Pancreas (tissue), 10 donors: Measurements from ENCODE around the gene EFS. TPM values are rescaled to one million over a fixed set of nuclear protein-coding genes. Genes with fewer than 3 reads are reported as not detected.
A peak's percentile ranks its signal among the peaks of the same experiment; 100 is the strongest.

Source experiments
- ATAC-seq, 4 donors: fragments of 200-7000 bp; cut with Tn5 transposase; one replicate each; pipeline versions ENCODE4 v1.8.0 to v1.9.1; 2020; ENCODE audit warnings: mild to moderate bottlenecking in 4 of 4, moderate library complexity in 4 of 4
- DNase-seq, 6 donors: peaks; one replicate each; pipeline ENCODE4 v3.0.0-alpha.2; 2020
- FAIRE-seq: peaks from 2 replicates; lab custom pipeline; 2012; peaks lifted over from hg19 to GRCh38; lab: Jason Lieb, UNC
- H3K27ac ChIP-seq, 4 donors: fragments of 200-600 bp; sonication (generic); 1 replicate in 3 of 4; 2 replicates in 1 of 4; pipeline versions ENCODE4 v1.5.0 to v1.8.0; 2020
- H3K27me3 ChIP-seq, 4 donors: fragments of 200-600 bp; one replicate each; pipeline ENCODE4 v1.8.0; 2021
- H3K36me3 ChIP-seq, 3 donors: fragments of 200-600 bp; sonication (generic) in 1 of 3; one replicate each; pipeline versions ENCODE4 v1.5.0 to v1.8.0; 2020 to 2021
- H3K4me1 ChIP-seq, 3 donors: fragments of 200-600 bp; one replicate each; pipeline ENCODE4 v1.8.0; 2021
- H3K4me3 ChIP-seq, 4 donors: fragments of 200-600 bp; sonication (generic) in 2 of 4; one replicate each; pipeline versions ENCODE4 v1.5.0 to v1.8.0; 2020 to 2021
- H3K9me3 ChIP-seq, 4 donors: fragments of 200-600 bp; one replicate each; pipeline ENCODE4 v1.8.0; 2021
- WGBS, 2 donors: extraction: QIAGEN DNeasy Blood & Tissue Kit; methylation state at CpG; one replicate each; pipeline ENCODE4 v1.1.7; 2013; 5-methylcytosine and 5-hydroxymethylcytosine counted together
- intact Hi-C, 3 donors: fragments of 100-400 bp; cut with DNase I; formaldehyde crosslinking; loops; one replicate each; pipeline versions ENCODE4 v1.11.1 to v1.14.2; 2022
- polyA plus RNA-seq, 2 donors: library from polyadenylated mRNA; stranded (reverse); fragments of 200-250 nt; gene quantifications; one replicate each; pipeline ENCODE4 v1.2.3, GENCODE V29; 2013
- total RNA-seq, 6 donors: library from RNA; stranded (reverse); fragmentation: NEBNext Ultra II Directional in 4 of 6; extraction: Animal tissue kit (Norgen Biotek cat#: 25700) in 4 of 6; gene quantifications; one replicate each; pipeline versions ENCODE4 v1.2.1 to v1.2.4, GENCODE V29; 2021 to 2023
- TF ChIP-seq, protein P1 (sequence below), 4 donors: fragments of 200-600 bp; sonication (generic) in 3 of 4; IDR thresholded peaks; one replicate each; pipeline versions ENCODE4 v1.5.0 to v1.8.0; 2021; ENCODE audit warnings: antibody characterized with exemption in 4 of 4
- donor health status: healthy with polysubstance abuse.
- donor health status: DM: no; HTN: no; CAD: no; lungs with moderate emphysema.
- donor health status: DM: no; HTN: no; CAD: no.
- donor health status: control.
- donor health status: control.
- donor health status: Bipolar disorder and iron deficiency.
- donor health status: DM: yes; HTN: yes; CAD: no.
- donor health status: DM: no; HTN: no; CAD: no.
- donor health status: DM: no; HTN: no; CAD: no.
- donor health status: DM: yes; HTN: yes; CAD: no.

EFS gene
- total and polyA plus RNA-seq, 8 donors, result 0.23 to 3.0 (median 1.0) TPM

DNA sequence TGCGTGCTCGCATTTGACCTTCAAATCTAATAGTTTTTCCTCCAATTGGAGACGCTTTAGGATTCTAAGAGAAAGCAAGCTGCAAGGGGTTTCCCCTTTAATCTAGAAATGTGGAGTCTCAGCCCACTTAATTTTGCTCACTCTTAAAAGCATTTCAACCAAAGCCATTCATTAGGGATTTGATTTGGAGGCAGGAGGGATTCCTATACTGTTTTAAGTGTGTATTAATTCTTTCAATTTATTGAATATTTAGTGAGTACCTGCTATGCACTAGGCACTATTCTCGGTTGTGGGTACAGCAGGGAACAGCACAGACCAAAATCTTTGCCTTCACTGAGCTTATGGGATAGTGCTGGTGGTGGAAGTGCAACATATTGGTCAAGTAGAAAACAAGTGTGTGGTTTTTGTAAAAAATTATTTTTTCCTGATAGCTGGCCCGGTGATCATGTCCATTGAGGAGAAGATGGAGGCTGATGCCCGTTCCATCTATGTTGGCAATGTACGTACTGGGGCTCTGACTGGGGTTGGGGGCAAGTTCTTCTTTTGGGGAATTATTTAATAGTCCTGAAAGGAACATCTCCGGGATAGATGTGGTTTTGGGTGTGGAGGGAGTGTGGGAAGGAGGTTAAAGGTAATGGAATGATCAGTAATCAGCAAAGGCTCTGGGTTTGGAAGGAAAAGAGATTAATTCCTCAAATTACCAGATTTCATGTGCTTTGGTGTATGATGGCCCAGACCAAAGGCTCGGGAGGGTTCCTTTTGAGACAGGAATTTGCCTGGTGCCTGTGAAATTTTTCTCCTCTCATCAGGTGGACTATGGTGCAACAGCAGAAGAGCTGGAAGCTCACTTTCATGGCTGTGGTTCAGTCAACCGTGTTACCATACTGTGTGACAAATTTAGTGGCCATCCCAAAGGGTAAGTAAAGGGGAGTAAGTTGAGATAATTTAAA is 42.1 kb downstream of the EFS start:
- Histone ChIP-seq H3K27me3 (no peaks in the 10 kb centered on the region), H3K27ac (no peak overlapping the region), H3K4me3 (peak overlapping the region; percentile 76 to 90 (median 86)), H3K4me1 (peaks cover 4 to 15% (median 9%) of the 10 kb centered on the region in 3 donors), H3K9me3 (no peaks in the 10 kb centered on the region), H3K36me3 (peaks cover 0 to 26% (median 13%) of the 10 kb centered on the region in 3 donors)
- 35 to 40% methylated on average over 10 of the region's 10 CpGs for WGBS, 2 donors
- no peak for FAIRE-seq
- no peak for ATAC-seq
- TF ChIP-seq, protein P1, sequence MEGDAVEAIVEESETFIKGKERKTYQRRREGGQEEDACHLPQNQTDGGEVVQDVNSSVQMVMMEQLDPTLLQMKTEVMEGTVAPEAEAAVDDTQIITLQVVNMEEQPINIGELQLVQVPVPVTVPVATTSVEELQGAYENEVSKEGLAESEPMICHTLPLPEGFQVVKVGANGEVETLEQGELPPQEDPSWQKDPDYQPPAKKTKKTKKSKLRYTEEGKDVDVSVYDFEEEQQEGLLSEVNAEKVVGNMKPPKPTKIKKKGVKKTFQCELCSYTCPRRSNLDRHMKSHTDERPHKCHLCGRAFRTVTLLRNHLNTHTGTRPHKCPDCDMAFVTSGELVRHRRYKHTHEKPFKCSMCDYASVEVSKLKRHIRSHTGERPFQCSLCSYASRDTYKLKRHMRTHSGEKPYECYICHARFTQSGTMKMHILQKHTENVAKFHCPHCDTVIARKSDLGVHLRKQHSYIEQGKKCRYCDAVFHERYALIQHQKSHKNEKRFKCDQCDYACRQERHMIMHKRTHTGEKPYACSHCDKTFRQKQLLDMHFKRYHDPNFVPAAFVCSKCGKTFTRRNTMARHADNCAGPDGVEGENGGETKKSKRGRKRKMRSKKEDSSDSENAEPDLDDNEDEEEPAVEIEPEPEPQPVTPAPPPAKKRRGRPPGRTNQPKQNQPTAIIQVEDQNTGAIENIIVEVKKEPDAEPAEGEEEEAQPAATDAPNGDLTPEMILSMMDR (IDR thresholded peaks at IDR 0.05), result no peak
- DNase-seq, result no peak
- intact Hi-C loops, result no loop called here

DNA sequence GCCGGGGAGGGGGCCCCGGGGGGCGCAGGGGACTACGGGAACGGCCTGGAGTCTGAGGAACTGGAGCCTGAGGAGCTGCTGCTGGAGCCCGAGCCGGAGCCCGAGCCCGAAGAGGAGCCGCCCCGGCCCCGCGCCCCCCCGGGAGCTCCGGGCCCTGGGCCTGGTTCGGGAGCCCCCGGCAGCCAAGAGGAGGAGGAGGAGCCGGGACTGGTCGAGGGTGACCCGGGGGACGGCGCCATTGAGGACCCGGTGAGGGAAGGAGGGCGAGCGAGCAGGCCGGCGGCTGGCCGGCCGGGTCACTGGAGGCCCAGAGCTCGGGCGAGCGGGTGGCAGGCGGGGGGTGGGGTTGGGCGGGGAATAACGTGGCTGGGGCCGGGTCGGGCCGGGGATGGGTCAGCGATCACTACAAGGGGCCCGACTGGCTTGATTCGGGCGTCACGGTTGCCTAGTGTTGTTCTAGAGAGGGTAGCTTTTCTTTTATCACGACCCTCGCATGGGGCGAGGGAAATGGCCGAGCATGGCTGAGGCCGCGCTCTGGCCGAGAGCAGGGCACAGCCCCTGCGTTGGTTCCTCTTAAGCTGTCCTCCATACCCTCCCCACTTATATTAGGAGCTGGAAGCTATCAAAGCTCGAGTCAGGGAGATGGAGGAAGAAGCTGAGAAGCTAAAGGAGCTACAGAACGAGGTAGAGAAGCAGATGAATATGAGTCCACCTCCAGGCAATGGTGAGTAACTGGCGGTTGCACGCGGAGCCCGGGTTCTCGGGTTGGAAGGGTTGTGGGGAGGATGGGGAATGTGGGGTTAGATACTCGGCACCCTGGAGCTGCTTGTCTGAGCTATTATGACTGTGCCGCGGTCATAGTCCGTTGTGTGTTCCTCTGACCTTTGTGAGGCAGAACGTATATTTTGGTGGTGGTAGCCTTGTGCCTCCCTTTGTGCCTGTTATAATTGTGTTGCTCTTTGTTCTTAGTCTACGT is 43.1 kb downstream of the EFS start:
- H3K27ac ChIP-seq, result peak overlapping the region; percentile 86 to 95 (median 92)
- DNase-seq, result peak; percentile 47 to 90 (median 70)
- WGBS, 2 donors, result 1% methylated on average over 44 to 63 of the region's 64 CpGs
- H3K27me3 ChIP-seq, result no peaks in the 10 kb centered on the region
- TF ChIP-seq, protein P1 (IDR thresholded peaks at IDR 0.05), result no peak
- H3K9me3 ChIP-seq, result no peaks in the 10 kb centered on the region
- no peak for FAIRE-seq
- H3K4me1 ChIP-seq, result peaks cover 4 to 15% (median 9%) of the 10 kb centered on the region in 3 donors
- ATAC-seq, result peak; percentile 16 to 50 (median 38)
- intact Hi-C loops, result no loop called here
- H3K36me3 ChIP-seq, result peaks cover 0 to 26% (median 13%) of the 10 kb centered on the region in 3 donors
- peak overlapping the region; percentile 76 to 90 (median 86) for H3K4me3 ChIP-seq

DNA sequence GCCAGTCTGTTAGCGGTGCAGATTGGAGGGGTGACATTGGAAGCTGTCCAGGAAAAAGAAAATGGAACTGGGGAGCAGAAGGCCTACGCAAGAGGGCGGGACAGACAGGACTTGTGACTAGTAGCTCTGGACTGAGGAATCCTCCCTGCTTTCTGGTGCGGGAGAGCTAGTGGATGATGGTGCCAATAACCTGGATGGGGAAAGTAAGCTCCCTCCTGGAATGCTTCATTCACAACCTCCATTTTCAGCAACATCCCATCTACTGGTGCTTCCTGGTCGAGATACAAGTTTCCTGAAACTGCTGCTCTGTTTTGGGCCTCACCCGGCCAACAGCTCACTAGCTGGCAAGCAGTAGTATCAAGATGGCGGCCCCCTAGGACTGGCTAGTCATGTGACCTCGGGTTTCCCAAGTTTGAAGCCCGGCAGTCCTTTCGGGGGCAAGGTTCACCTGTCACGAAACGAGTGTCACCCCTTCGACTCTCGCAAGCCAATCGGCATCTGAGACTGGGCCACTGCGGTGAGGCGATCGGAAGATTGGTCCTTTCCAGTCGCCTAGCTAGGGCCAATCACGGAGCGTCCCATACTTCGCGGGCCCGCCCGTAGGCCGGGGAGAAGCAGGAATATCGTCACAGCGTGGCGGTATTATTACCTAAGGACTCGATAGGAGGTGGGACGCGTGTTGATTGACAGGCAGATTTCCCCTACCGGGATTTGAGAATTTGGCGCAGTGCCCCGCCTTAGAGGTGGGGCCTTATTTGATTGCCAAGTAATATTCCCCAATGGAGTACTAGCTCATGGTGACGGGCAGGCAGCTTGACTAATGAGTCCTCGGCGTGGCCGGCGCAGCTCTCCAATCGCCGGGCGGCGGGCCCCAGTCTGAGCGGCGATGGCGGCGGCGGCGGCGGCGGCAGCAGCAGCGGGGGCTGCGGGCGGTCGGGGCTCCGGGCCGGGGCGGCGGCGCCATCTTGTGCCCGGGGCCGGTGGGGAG is 44.1 kb downstream of the EFS start, which contains the start of gene PABPN1:
PABPN1 (plus strand) TSS at position 874 of the 988 bp plus-strand sequence; CDS start at position 887, 13 bp downstream.
- H3K9me3 ChIP-seq, result no peaks in the 10 kb centered on the region
- peaks cover 0 to 26% (median 13%) of the 10 kb centered on the region in 3 donors for H3K36me3 ChIP-seq
- 5% methylated on average over 56 to 63 of the region's 63 CpGs for WGBS, 2 donors
- H3K27me3 ChIP-seq, result no peaks in the 10 kb centered on the region
- intact Hi-C loops, result no loop called here
- TF ChIP-seq, protein P1 (IDR thresholded peaks at IDR 0.05), result no peak
- peaks cover 4 to 15% (median 9%) of the 10 kb centered on the region in 3 donors for H3K4me1 ChIP-seq
- H3K4me3 ChIP-seq, result peak within 1 kb of the TSS; percentile 76 to 90 (median 86)
- DNase-seq (peak; percentile 98 to 100 (median 99)), ATAC-seq (peak; percentile 90 to 95 (median 92)), FAIRE-seq (peak; percentile 95)
- peak within 1 kb of the TSS; percentile 89 to 95 (median 92) for H3K27ac ChIP-seq
